ENCODE results near the gene DNA2.

DNA sequence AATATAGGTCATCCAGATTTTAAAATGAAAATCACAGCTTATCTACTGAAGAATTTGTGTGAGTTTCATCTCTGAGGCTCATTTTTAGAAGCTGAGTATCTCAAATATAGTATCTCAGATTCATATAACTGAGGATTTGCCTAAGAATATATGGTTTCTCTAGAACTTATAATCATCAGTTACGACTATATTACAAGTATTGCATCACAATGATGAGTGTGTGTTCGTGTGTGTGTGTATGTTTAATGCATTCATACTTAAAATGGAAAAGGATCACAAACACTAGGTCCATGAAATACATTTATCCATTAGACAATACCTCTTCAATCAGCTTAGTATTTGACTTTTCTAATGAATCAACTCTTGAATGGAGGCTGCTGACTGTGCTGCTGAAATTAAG lies 86.0 kb downstream of the DNA2 start:
- TF ChIP-seq, protein P1, sequence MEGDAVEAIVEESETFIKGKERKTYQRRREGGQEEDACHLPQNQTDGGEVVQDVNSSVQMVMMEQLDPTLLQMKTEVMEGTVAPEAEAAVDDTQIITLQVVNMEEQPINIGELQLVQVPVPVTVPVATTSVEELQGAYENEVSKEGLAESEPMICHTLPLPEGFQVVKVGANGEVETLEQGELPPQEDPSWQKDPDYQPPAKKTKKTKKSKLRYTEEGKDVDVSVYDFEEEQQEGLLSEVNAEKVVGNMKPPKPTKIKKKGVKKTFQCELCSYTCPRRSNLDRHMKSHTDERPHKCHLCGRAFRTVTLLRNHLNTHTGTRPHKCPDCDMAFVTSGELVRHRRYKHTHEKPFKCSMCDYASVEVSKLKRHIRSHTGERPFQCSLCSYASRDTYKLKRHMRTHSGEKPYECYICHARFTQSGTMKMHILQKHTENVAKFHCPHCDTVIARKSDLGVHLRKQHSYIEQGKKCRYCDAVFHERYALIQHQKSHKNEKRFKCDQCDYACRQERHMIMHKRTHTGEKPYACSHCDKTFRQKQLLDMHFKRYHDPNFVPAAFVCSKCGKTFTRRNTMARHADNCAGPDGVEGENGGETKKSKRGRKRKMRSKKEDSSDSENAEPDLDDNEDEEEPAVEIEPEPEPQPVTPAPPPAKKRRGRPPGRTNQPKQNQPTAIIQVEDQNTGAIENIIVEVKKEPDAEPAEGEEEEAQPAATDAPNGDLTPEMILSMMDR (IDR thresholded peaks at IDR 0.05), result no peak
- TF ChIP-seq NRF1 (IDR thresholded peaks at IDR 0.05; ENCODE audit: low read depth, low read length) (no peak), NFIC (IDR thresholded peaks at IDR 0.05; ENCODE audit: borderline replicate concordance) (no peak), EZH2phosphoT487 (IDR thresholded peaks at IDR 0.05; ENCODE audit: borderline replicate concordance, low read depth) (no peak), MEF2A (IDR thresholded peaks at IDR 0.05; ENCODE audit: borderline replicate concordance, low read depth) (no peak), JUND (IDR thresholded peaks at IDR 0.05) (no peak), YY1 (IDR thresholded peaks at IDR 0.05; ENCODE audit: low read depth) (no peak), TAF1 (IDR thresholded peaks at IDR 0.05; ENCODE audit: borderline replicate concordance, low read depth, low read length) (no peak)
